BJ (cell line): ENCODE results near the gene LAMA4. TPM values are rescaled to one million over a fixed set of nuclear protein-coding genes. Genes with fewer than 3 reads are reported as not detected.

ENCODE experiments used
- CTCF ChIA-PET: fragments of 350-600 bp; formaldehyde crosslinking; extraction: SDS; loops from one replicate; lab custom pipeline; 2021; ENCODE audit warnings: antibody characterized with exemption, inconsistent platforms; lab: Yijun Ruan, JAX
- POLR2A ChIA-PET: fragments of 300-600 bp; sonication (Branson Sonifier 250); formaldehyde crosslinking; extraction: SDS; loops from one replicate; lab custom pipeline; 2021; ENCODE audit warnings: antibody characterized with exemption; lab: Charles Lee
- DNase-seq: peaks from one replicate; pipeline ENCODE4 v3.0.0-alpha.2; 2011; ENCODE audit warnings: low read depth
- H3K27me3 ChIP-seq: 2 replicates; pipeline ENCODE4 v1.6.0; 2011; ENCODE audit warnings: low read length; ENCODE audit not compliant: control insufficient read depth, insufficient read depth
- H3K36me3 ChIP-seq: 2 replicates; pipeline ENCODE4 v1.5.1; 2011; ENCODE audit warnings: low read length; ENCODE audit not compliant: control insufficient read depth, insufficient read depth
- H3K4me3 ChIP-seq: 2 replicates; pipeline ENCODE4 v1.5.1; 2011; ENCODE audit warnings: low read depth, mild to moderate bottlenecking, control low read depth, low read length
- CTCF ChIP-seq: IDR thresholded peaks from 2 replicates; pipeline ENCODE4 v1.5.1; 2011; ENCODE audit warnings: low read depth, mild to moderate bottlenecking, control low read depth, inconsistent platforms, low read length, moderate library complexity; ENCODE audit not compliant: insufficient read depth
- polyA plus RNA-seq: library from polyadenylated mRNA; depleted of rRNA; stranded (reverse); fragments of >200 nt; gene quantifications from 2 replicates; pipeline ENCODE4 v1.2.3, GENCODE V29; 2011

LAMA4 gene
- polyA plus RNA-seq, 1 experiment: 301 TPM

- ChIA-PET POLR2A (no interaction called here), CTCF (interaction anchor here (0.5 to 1.2 kb wide), 4 partner anchors 25 to 1052 kb away, joined by 3 to 4 read pairs (median 4); no protein-coding TSS in a partner anchor)
- DNase-seq: no peak
- H3K4me3 ChIP-seq: no peak overlapping the region
- H3K36me3 ChIP-seq: peaks cover 14% of the 10 kb centered on the region
- no peaks in the 10 kb centered on the region for H3K27me3 ChIP-seq
- no peak for TF ChIP-seq CTCF
Measured at GRCh38 chr6:112149236-112149635, 105.1 kb downstream of the LAMA4 start.

- POLR2A ChIA-PET: no interaction called here
- Histone ChIP-seq H3K27me3 (no peaks in the 10 kb centered on the region), H3K4me3 (no peak overlapping the region), H3K36me3 (peaks cover 14% of the 10 kb centered on the region)
- TF ChIP-seq CTCF: no peak
- DNase-seq: no peak
- CTCF ChIA-PET: interaction anchor here (0.6 kb wide), 1 partner anchor 10 kb away, joined by 3 read pairs; no protein-coding TSS in a partner anchor
Measured at GRCh38 chr6:112148103-112148502, 106.3 kb downstream of the LAMA4 start.

GRCh38 chr6:112145080-112145573 is 109.2 kb downstream of the LAMA4 start:
- no peaks in the 10 kb centered on the region for H3K27me3 ChIP-seq
- POLR2A ChIA-PET: no interaction called here
- H3K36me3 ChIP-seq: peaks cover 27% of the 10 kb centered on the region
- H3K4me3 ChIP-seq: no peak overlapping the region
- TF ChIP-seq CTCF: no peak
- no peak for DNase-seq
- CTCF ChIA-PET: interaction anchor here (2.1 kb wide), 1 partner anchor 11 kb away, joined by 4 read pairs; no protein-coding TSS in a partner anchor

- no peak for TF ChIP-seq CTCF
- peaks cover 30% of the 10 kb centered on the region for H3K36me3 ChIP-seq
- no peaks in the 10 kb centered on the region for H3K27me3 ChIP-seq
- POLR2A ChIA-PET: no interaction called here
- peak; percentile 10 for DNase-seq
- CTCF ChIA-PET: interaction anchor here (0.6 to 2.1 kb wide), 4 partner anchors 10 to 22 kb away, joined by 3 to 4 read pairs (median 4); no protein-coding TSS in a partner anchor
- no peak overlapping the region for H3K4me3 ChIP-seq
Measured at GRCh38 chr6:112144145-112144926, 110.0 kb downstream of the LAMA4 start.

GRCh38 chr6:112141707-112142106 is 112.7 kb downstream of the LAMA4 start:
- H3K27me3 ChIP-seq: no peaks in the 10 kb centered on the region
- ChIA-PET CTCF (interaction anchor here (0.9 kb wide), 1 partner anchor 17 kb away, joined by 3 read pairs; no protein-coding TSS in a partner anchor), POLR2A (no interaction called here)
- peaks cover 28% of the 10 kb centered on the region for H3K36me3 ChIP-seq
- H3K4me3 ChIP-seq: no peak overlapping the region
- TF ChIP-seq CTCF: no peak
- DNase-seq: no peak
